ENCODE measurements around the gene IRGQ. TPM values are rescaled to one million over a fixed set of nuclear protein-coding genes. Genes with fewer than 3 reads are reported as not detected.
A peak's percentile ranks its signal among the peaks of the same experiment; 100 is the strongest.

Gene IRGQ
- polyA plus RNA-seq, 3 donors: 1.8 to 49.6 (median 2.9) TPM

GRCh38 chr19:43575156-43575950, 20.6 kb downstream of the IRGQ start, which contains the start of the genes PINLYP and XRCC1:
TSS of gene PINLYP (plus strand) at chr19:43575801. CDS start at chr19:43577192, 1,391 bp downstream.
TSS of gene XRCC1 (minus strand) at chr19:43575527. CDS start at chr19:43575458, 69 bp downstream.
- TF ChIP-seq, protein P1, sequence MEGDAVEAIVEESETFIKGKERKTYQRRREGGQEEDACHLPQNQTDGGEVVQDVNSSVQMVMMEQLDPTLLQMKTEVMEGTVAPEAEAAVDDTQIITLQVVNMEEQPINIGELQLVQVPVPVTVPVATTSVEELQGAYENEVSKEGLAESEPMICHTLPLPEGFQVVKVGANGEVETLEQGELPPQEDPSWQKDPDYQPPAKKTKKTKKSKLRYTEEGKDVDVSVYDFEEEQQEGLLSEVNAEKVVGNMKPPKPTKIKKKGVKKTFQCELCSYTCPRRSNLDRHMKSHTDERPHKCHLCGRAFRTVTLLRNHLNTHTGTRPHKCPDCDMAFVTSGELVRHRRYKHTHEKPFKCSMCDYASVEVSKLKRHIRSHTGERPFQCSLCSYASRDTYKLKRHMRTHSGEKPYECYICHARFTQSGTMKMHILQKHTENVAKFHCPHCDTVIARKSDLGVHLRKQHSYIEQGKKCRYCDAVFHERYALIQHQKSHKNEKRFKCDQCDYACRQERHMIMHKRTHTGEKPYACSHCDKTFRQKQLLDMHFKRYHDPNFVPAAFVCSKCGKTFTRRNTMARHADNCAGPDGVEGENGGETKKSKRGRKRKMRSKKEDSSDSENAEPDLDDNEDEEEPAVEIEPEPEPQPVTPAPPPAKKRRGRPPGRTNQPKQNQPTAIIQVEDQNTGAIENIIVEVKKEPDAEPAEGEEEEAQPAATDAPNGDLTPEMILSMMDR (IDR thresholded peaks at IDR 0.05): no peak

DNA sequence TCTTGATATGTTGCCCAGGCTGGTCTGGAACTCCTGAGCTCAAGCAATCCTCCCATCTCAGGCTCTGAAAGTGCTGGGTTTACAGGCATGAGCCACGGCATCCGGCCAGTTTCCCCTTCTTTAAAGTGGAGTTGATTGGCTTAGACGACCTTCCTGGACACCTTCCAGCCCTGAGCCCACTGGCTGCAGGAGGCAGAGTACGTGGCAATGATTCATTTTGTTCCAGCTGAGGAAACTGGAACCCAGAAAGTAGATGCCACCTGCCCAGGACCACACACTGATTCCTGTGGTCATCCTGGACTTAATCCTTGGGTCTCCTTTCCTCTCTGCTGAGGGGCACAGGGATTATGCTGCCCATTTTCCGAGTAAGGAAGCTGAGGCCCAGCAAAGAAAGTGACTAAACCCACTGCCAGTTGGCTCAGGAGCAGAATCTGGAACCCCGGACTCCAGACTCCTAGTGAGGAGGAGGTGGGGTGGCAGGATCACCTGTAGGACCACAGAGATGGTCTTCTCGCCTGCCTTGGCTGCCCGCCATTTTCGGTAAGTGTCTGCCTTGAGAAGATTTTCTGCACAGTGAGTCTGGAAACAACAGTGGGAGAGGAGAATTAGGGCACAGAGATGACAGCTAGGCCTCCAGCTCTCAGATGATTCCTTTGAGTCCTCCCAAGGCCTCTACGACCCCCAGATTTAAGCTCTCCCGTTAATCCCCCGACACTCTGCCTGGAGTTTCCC, 21.3 kb downstream of the IRGQ start:
- no peaks in the 10 kb centered on the region for H3K27me3 ChIP-seq (ENCODE audit: control insufficient read depth in 2 of 2, insufficient read depth in 2 of 2, low read length in 2 of 2)
- WGBS (ENCODE audit: insufficient coverage): 42% methylated on average over 8 of the region's 12 CpGs
- peak overlapping the region; percentile 90 for H3K9ac ChIP-seq (ENCODE audit: insufficient read depth, low read length, poor library complexity, severe bottlenecking)
- DNase-seq: peak in 2 of 3 donors; percentile 16 to 68
- no peaks in the 10 kb centered on the region for H4K20me1 ChIP-seq (ENCODE audit: insufficient read depth, low read length)
- H3K9me3 ChIP-seq (replicated peaks in 1 of 2; ENCODE audit: control insufficient read depth in 1 of 2, insufficient read depth in 1 of 2, low read length in 2 of 2): no peaks in the 10 kb centered on the region
- H3K4me3 Mint-ChIP-seq: peak overlapping the region; percentile 87 to 96
- H3K4me3 ChIP-seq (replicated peaks in 1 of 3; ENCODE audit: low read depth in 2 of 3, low read length in 3 of 3): peak overlapping the region; percentile 72 to 89 (median 87)
- H3K27me3 Mint-ChIP-seq (ENCODE audit: low read depth in 3 of 3): peaks cover 0 to 4% (median 0%) of the 10 kb centered on the region in 3 donors
- H3K4me1 Mint-ChIP-seq: peaks cover 29% of the 10 kb centered on the region
- H3K36me3 ChIP-seq (replicated peaks in 1 of 2; ENCODE audit: control insufficient read depth in 1 of 2, insufficient read depth in 2 of 2, low read length in 2 of 2): peaks cover 0 to 17% of the 10 kb centered on the region in 2 donors
- peak overlapping the region; percentile 94 for H2AFZ ChIP-seq (ENCODE audit: insufficient read depth, low read depth, low read length, poor library complexity, severe bottlenecking)
- peak overlapping the region; percentile 79 for H3K4me2 ChIP-seq (replicated peaks; ENCODE audit: extremely low read depth, low read length, poor library complexity, severe bottlenecking)
- peaks cover 40% of the 10 kb centered on the region for H3K79me2 ChIP-seq (ENCODE audit: insufficient read depth, low read length)
- TF ChIP-seq, protein P1 (IDR thresholded peaks at IDR 0.05): no peak
- intact Hi-C loops (cut with micrococcal nuclease): loop anchor here (1.0 kb wide), 1 partner anchor 22 kb away; the partner anchor contains the start of genes IRGQ (in 2 of the 2) and ZNF576 (in 2 of the 2)
- peaks cover 19 to 21% of the 10 kb centered on the region in 2 donors for H3K4me1 ChIP-seq (ENCODE audit: control insufficient read depth in 1 of 2, insufficient read depth in 2 of 2, low read length in 2 of 2)
- H3K27ac ChIP-seq (ENCODE audit: low read depth in 1 of 2, low read length in 2 of 2): peak overlapping the region; percentile 55 to 96
- H3K36me3 Mint-ChIP-seq: peaks cover 11 to 23% of the 10 kb centered on the region in 2 donors
- H3K27ac Mint-ChIP-seq: peak overlapping the region; percentile 95 to 98 (median 97)
- H3K9me3 Mint-ChIP-seq: no peaks in the 10 kb centered on the region

More at GRCh38 chr19:43575156-43575950, 20.6 kb downstream of the IRGQ start, which contains the start of the genes PINLYP and XRCC1:
- Mint-ChIP-seq H3K4me1 (peaks cover 33% of the 10 kb centered on the region), H3K27me3 (ENCODE audit: low read depth in 3 of 3) (peaks cover 0 to 4% (median 0%) of the 10 kb centered on the region in 3 donors), H3K4me3 (peak within 1 kb of the TSS; percentile 87 to 96), H3K27ac (peak within 1 kb of the TSS; percentile 95 to 98 (median 97)), H3K36me3 (peaks cover 10 to 22% of the 10 kb centered on the region in 2 donors), H3K9me3 (no peaks in the 10 kb centered on the region)
- intact Hi-C loops (cut with micrococcal nuclease): loop anchor here (1.0 kb wide), 1 partner anchor 21 kb away; the partner anchor contains the start of genes IRGQ (in 2 of the 2) and ZNF576 (in 2 of the 2)
- H3K27me3 ChIP-seq (ENCODE audit: control insufficient read depth in 2 of 2, insufficient read depth in 2 of 2, low read length in 2 of 2): no peaks in the 10 kb centered on the region
- WGBS (ENCODE audit: insufficient coverage): 0% methylated on average over 27 of the region's 51 CpGs
- H3K79me2 ChIP-seq (ENCODE audit: insufficient read depth, low read length): peaks cover 34% of the 10 kb centered on the region
- H3K4me3 ChIP-seq (replicated peaks in 1 of 3; ENCODE audit: low read depth in 2 of 3, low read length in 3 of 3): peak within 1 kb of the TSS; percentile 72 to 89 (median 87)
- peaks cover 0 to 17% of the 10 kb centered on the region in 2 donors for H3K36me3 ChIP-seq (replicated peaks in 1 of 2; ENCODE audit: control insufficient read depth in 1 of 2, insufficient read depth in 2 of 2, low read length in 2 of 2)
- peak within 1 kb of the TSS; percentile 71 to 96 for H3K27ac ChIP-seq (ENCODE audit: low read depth in 1 of 2, low read length in 2 of 2)
- H3K9me3 ChIP-seq (replicated peaks in 1 of 2; ENCODE audit: control insufficient read depth in 1 of 2, insufficient read depth in 1 of 2, low read length in 2 of 2): no peaks in the 10 kb centered on the region
- peaks cover 25 to 28% of the 10 kb centered on the region in 2 donors for H3K4me1 ChIP-seq (ENCODE audit: control insufficient read depth in 1 of 2, insufficient read depth in 2 of 2, low read length in 2 of 2)
- H3K9ac ChIP-seq (ENCODE audit: insufficient read depth, low read length, poor library complexity, severe bottlenecking): peak within 1 kb of the TSS; percentile 90
- peak within 1 kb of the TSS; percentile 79 for H3K4me2 ChIP-seq (replicated peaks; ENCODE audit: extremely low read depth, low read length, poor library complexity, severe bottlenecking)
- H4K20me1 ChIP-seq (ENCODE audit: insufficient read depth, low read length): no peaks in the 10 kb centered on the region
- peak within 1 kb of the TSS; percentile 94 for H2AFZ ChIP-seq (ENCODE audit: insufficient read depth, low read depth, low read length, poor library complexity, severe bottlenecking)
- DNase-seq: peak; percentile 99

Measured in CD14-positive monocyte (primary cell).